HEK293T (cell line): ENCODE data around the gene SLX4.

Source experiments
- CTBP1 ChIP-seq: fragments of 450-650 bp; IDR thresholded peaks from 2 replicates; pipeline ENCODE4 v1.6.1; 2016; ENCODE audit warnings: borderline replicate concordance
- NFRKB ChIP-seq: fragments of 450-650 bp; IDR thresholded peaks from 2 replicates; pipeline ENCODE4 v1.6.1; 2016; ENCODE audit warnings: mild to moderate bottlenecking, moderate library complexity

DNA sequence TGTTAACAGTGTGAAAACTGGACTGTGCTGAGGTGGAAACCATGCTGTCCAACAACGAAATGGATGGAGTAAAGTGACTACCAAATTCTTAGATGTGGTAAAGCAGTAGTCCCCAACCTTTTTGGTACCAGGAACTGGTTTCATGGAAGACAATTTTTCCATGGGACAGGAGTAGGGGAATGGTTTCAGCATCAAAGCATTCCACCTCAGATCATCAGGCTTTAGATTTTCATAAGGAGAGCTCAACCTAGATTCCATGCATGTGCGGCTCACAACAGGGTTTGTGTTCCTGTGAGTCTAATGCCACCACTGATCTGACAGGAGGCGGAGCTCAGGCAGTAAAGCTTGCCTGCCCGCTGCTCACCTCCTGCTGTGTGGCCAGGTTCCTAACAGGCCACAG is 11.5 kb downstream of the SLX4 start:
- TF ChIP-seq CTBP1 (no peak), NFRKB (no peak)
